K562 (cell line): ENCODE data around the gene PRDM10.

Experiments used
- SPI1 ChIP-seq: IDR thresholded peaks from 2 replicates; pipeline ENCODE4 v1.6.1; 2011; ENCODE audit warnings: low read depth, low read length, control low read depth, borderline replicate concordance
- ZNF3 ChIP-seq: fragments of 250-450 bp; sonication (Bioruptor Pico); IDR thresholded peaks from 2 replicates; pipeline ENCODE4 v1.5.0; 2021; ENCODE audit warnings: mild to moderate bottlenecking, moderate library complexity
- ZNF699 ChIP-seq: fragments of 250-450 bp; sonication (Bioruptor Pico); IDR thresholded peaks from 2 replicates; pipeline ENCODE4 v1.8.0; 2021; ENCODE audit warnings: mild to moderate bottlenecking, moderate library complexity; ENCODE audit not compliant: insufficient replicate concordance
- TF ChIP-seq, protein P1 (sequence below): sonication (generic); formaldehyde crosslinking; IDR thresholded peaks from 2 replicates; pipeline ENCODE4 v1.9.0; 2022; ENCODE audit warnings: mild to moderate bottlenecking, missing genetic modification reagents
- TF ChIP-seq, protein P2 (sequence below), 3 experiments: IDR thresholded peaks in 2 of 3; conservative IDR thresholded peaks in 1 of 3; 2 replicates each; pipeline ENCODE4 v1.5.1; 2011 to 2012; ENCODE audit warnings: low read length in 3 of 3, mild to moderate bottlenecking in 3 of 3, control low read depth in 2 of 3, improper control_type of control experiment in 1 of 3, inconsistent platforms in 1 of 3, low read depth in 1 of 3, mixed read lengths in 1 of 3, moderate library complexity in 1 of 3; ENCODE audit not compliant: insufficient read depth in 2 of 3

DNA sequence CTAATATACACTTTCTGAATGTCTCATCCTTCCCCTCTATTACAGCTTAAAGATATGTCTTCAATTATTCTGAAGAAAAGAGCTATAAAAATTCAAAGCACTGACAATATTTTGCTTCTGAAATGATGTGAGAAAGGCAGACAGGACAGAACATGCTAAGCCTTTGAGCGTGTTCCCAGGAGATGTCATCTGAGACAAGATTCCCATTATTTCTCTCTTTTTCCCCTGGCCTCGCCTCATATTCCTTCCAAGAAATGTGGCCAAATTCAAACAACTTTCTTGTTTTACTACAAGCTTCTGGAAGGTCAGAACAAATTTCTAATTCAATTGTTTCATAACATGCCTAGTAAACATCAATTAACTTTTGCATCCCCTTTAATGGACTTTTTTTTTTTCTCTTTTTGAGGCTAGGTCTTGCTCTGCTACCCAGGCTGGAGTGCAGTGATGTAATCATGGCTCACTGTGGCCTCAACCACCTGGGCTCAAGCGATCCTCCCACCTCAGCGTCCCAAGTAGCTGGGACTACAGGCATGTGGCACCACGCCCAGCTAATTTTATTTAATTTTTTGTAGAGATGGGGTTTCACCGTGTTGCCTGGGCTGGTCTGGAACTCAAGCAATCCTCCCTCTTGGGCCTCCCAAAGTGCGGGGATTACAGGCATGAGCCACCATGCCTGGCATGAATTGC is 70.1 kb downstream of the PRDM10 start:
- no peak for TF ChIP-seq SPI1
- TF ChIP-seq, protein P1, sequence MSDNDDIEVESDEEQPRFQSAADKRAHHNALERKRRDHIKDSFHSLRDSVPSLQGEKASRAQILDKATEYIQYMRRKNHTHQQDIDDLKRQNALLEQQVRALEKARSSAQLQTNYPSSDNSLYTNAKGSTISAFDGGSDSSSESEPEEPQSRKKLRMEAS (CRISPR knock-in tag) = no peak
- TF ChIP-seq, protein P2, sequence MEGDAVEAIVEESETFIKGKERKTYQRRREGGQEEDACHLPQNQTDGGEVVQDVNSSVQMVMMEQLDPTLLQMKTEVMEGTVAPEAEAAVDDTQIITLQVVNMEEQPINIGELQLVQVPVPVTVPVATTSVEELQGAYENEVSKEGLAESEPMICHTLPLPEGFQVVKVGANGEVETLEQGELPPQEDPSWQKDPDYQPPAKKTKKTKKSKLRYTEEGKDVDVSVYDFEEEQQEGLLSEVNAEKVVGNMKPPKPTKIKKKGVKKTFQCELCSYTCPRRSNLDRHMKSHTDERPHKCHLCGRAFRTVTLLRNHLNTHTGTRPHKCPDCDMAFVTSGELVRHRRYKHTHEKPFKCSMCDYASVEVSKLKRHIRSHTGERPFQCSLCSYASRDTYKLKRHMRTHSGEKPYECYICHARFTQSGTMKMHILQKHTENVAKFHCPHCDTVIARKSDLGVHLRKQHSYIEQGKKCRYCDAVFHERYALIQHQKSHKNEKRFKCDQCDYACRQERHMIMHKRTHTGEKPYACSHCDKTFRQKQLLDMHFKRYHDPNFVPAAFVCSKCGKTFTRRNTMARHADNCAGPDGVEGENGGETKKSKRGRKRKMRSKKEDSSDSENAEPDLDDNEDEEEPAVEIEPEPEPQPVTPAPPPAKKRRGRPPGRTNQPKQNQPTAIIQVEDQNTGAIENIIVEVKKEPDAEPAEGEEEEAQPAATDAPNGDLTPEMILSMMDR (IDR thresholded peaks at IDR 0.05 in 2 of 3, conservative IDR thresholded peaks at IDR 0.05 in 1 of 3; ENCODE audit: insufficient read depth in 2 of 3, low read depth in 1 of 3, low read length in 3 of 3) = no peak
- no peak for TF ChIP-seq ZNF699 (CRISPR knock-in tag)
- no peak for TF ChIP-seq ZNF3 (CRISPR knock-in tag)
